Body of pancreas (tissue), 4 donors: ENCODE data around the gene AGPAT3.

Experiments
- POLR2A ChIP-seq, 3 donors: fragments of 450-650 bp; IDR thresholded peaks; one replicate each; pipeline ENCODE4 v1.6.1; 2016; ENCODE audit warnings: antibody characterized with exemption in 3 of 3, mild to moderate bottlenecking in 2 of 3
- TF ChIP-seq, protein P1 (sequence below), 7 experiments: fragments of 450-650 bp in 4 of 7; fragments of 200-600 bp in 3 of 7; sonication (generic) in 3 of 7; IDR thresholded peaks; one replicate each; pipeline ENCODE4 v1.5.1; 2016 to 2019; ENCODE audit warnings: antibody characterized with exemption in 7 of 7

DNA sequence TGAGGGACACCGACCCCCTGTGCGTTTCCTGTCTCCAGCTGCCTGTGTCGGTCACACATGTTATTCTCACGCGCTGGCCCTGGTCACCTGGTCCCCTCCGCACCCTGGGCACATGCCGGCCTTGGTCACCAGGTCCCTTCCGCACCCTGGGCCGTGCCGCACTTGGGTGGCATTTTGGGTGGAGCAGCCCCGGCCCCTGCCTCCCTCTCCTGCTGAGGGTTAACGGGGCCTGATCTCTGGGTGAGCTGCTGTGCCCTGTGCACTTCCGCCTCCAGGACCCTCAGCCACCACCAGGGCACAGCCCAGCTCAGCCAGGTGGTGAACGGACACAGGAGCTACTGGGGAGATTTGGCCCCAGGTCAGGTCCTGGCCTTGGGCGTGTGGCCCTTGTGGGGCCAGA is 49.0 kb upstream of the AGPAT3 start:
- TF ChIP-seq, protein P1, sequence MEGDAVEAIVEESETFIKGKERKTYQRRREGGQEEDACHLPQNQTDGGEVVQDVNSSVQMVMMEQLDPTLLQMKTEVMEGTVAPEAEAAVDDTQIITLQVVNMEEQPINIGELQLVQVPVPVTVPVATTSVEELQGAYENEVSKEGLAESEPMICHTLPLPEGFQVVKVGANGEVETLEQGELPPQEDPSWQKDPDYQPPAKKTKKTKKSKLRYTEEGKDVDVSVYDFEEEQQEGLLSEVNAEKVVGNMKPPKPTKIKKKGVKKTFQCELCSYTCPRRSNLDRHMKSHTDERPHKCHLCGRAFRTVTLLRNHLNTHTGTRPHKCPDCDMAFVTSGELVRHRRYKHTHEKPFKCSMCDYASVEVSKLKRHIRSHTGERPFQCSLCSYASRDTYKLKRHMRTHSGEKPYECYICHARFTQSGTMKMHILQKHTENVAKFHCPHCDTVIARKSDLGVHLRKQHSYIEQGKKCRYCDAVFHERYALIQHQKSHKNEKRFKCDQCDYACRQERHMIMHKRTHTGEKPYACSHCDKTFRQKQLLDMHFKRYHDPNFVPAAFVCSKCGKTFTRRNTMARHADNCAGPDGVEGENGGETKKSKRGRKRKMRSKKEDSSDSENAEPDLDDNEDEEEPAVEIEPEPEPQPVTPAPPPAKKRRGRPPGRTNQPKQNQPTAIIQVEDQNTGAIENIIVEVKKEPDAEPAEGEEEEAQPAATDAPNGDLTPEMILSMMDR (IDR thresholded peaks at IDR 0.05): no peak
- TF ChIP-seq POLR2A (IDR thresholded peaks at IDR 0.05): no peak
